HepG2 (cell line): ENCODE measurements around the gene VPS52. TPM values are rescaled to one million over a fixed set of nuclear protein-coding genes. Genes with fewer than 3 reads are reported as not detected.

ENCODE experiments used
- ELK4 ChIP-seq: sonication (generic); formaldehyde crosslinking; IDR thresholded peaks from 2 replicates; pipeline ENCODE4 v1.9.0; 2021; ENCODE audit warnings: missing genetic modification reagents, borderline replicate concordance
- HNRNPL ChIP-seq: fragments of 200-400 bp; formaldehyde crosslinking; IDR thresholded peaks from 2 replicates; pipeline ENCODE4 v1.6.1; 2017; ENCODE audit warnings: mild to moderate bottlenecking, low read depth, low read length
- NFYC ChIP-seq: IDR thresholded peaks from 2 replicates; pipeline ENCODE4 v1.6.1; 2016; ENCODE audit warnings: missing genetic modification reagents, missing compliant biosample characterization
- PRDM15 ChIP-seq: sonication (generic); formaldehyde crosslinking; IDR thresholded peaks from 2 replicates; pipeline ENCODE4 v1.4.0; 2020; ENCODE audit warnings: missing genetic modification reagents
- ZBTB3 ChIP-seq: sonication (generic); formaldehyde crosslinking; IDR thresholded peaks from 2 replicates; pipeline ENCODE4 v1.4.0; 2020; ENCODE audit warnings: low read depth, mild to moderate bottlenecking, moderate library complexity, missing genetic modification reagents, borderline replicate concordance
- ZBTB40 ChIP-seq, 2 experiments: fragments of 450-650 bp in 1 of 2; sonication (generic) in 1 of 2; formaldehyde crosslinking in 1 of 2; IDR thresholded peaks; 2 replicates each; pipeline versions ENCODE4 v1.6.1 to v1.8.0; 2016 to 2022; ENCODE audit warnings: antibody characterized with exemption in 1 of 2, mild to moderate bottlenecking in 1 of 2, missing genetic modification reagents in 1 of 2
- ZNF253 ChIP-seq: sonication (generic); formaldehyde crosslinking; IDR thresholded peaks from 2 replicates; pipeline ENCODE4 v1.8.0; 2022; ENCODE audit warnings: mild to moderate bottlenecking, missing genetic modification reagents, borderline replicate concordance
- ZNF414 ChIP-seq: sonication (generic); formaldehyde crosslinking; IDR thresholded peaks from 2 replicates; pipeline ENCODE4 v1.5.0; 2020; ENCODE audit warnings: missing genetic modification reagents
- ZNF446 ChIP-seq: sonication (generic); formaldehyde crosslinking; IDR thresholded peaks from 2 replicates; pipeline ENCODE4 v1.5.0; 2020; ENCODE audit warnings: mild to moderate bottlenecking, missing genetic modification reagents
- polyA plus RNA-seq, 8 experiments: library from polyadenylated mRNA; depleted of rRNA in 3 of 8; stranded (reverse) in 7 of 8; unstranded in 1 of 8; fragments of >200 nt; fragmentation: Illumina TruSeq in 4 of 8; extraction: Trizol in 4 of 8; gene quantifications; 2 replicates each; pipeline versions ENCODE4 v1.2.1 to v1.2.3, GENCODE V29; 2011 to 2016; ENCODE audit warnings: low read depth in 4 of 8, missing spikeins in 1 of 8, mixed read lengths in 1 of 8; ENCODE audit not compliant: insufficient read depth in 1 of 8
- total RNA-seq, 5 experiments: library from RNA; depleted of rRNA; stranded (reverse); fragments of >200 nt; fragmentation: Illumina TruSeq; extraction: Trizol; gene quantifications; 2 replicates each; pipeline ENCODE4 v1.2.3, GENCODE V29; 2016; ENCODE audit warnings: low read depth in 1 of 5
- TF ChIP-seq, protein P1 (sequence below): sonication (generic); formaldehyde crosslinking; IDR thresholded peaks from 2 replicates; pipeline ENCODE4 v1.5.1; 2020; ENCODE audit warnings: missing genetic modification reagents, mild to moderate bottlenecking, borderline replicate concordance

Gene VPS52
- total and polyA plus RNA-seq, 2 of the 13 experiments (the other 11 are each of a cell fraction or from before 2014, with no cell fraction given) = 48.9 to 85.5 TPM

DNA sequence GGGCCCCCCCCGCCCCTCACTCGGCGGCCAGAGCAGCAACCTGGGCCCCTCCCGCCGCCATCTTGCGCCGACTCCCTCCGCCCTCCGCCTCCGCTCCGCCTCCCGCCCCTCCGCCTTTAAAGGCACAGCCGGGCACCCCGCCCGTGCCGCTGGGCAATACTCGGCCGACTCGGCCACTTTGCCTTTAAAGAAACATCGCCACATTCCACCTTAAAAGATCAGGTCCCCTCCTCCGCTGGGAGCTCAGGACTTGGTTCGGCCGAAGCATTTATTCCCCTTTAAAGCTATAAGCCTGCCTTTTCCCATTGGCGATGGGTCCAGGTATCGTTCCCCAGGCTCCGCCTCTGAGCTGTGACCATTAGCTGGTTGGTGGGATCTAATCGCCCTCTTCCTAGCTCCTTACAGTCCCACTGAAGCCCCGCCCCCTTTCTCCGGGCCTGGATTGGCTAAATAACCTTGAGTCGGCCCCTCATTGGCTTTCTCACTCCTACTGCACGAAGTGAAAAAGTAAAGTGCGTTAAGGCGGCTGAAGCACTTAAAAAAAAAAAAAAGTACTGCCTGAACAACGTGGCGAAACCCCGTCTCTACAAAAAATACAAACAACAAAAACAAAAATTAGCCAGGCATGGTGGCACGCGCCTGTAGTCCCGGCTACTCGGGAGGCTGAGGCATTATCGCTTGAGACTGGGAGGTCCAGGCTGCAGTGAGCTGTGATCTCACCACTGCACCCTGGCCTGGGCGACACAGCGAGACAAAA, 46.2 kb upstream of the VPS52 start, which contains the start of gene ZBTB22 (continued):
- TF ChIP-seq ZBTB40 (IDR thresholded peaks at IDR 0.05) (no peak; the same call in 1 of the 2 replicates), ZBTB40 (CRISPR knock-in tag; IDR thresholded peaks at IDR 0.05) (peak; percentile 64), ZNF446 (no peak), ZNF414 (CRISPR knock-in tag) (no peak), PRDM15 (CRISPR knock-in tag) (0 out of 2 replicates have a peak, but pooled peaks have one; percentile 53), ELK4 (CRISPR knock-in tag) (no peak), ZNF253 (CRISPR knock-in tag) (no peak), NFYC (CRISPR knock-in tag) (peak; percentile 80), ZBTB3 (CRISPR knock-in tag) (no peak), HNRNPL (no peak)
- TF ChIP-seq, protein P1, sequence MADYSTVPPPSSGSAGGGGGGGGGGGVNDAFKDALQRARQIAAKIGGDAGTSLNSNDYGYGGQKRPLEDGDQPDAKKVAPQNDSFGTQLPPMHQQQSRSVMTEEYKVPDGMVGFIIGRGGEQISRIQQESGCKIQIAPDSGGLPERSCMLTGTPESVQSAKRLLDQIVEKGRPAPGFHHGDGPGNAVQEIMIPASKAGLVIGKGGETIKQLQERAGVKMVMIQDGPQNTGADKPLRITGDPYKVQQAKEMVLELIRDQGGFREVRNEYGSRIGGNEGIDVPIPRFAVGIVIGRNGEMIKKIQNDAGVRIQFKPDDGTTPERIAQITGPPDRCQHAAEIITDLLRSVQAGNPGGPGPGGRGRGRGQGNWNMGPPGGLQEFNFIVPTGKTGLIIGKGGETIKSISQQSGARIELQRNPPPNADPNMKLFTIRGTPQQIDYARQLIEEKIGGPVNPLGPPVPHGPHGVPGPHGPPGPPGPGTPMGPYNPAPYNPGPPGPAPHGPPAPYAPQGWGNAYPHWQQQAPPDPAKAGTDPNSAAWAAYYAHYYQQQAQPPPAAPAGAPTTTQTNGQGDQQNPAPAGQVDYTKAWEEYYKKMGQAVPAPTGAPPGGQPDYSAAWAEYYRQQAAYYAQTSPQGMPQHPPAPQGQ (CRISPR knock-in tag) = no peak
